GM18507 (cell line): Measurements from ENCODE around the gene FXYD3.
A peak's percentile ranks its signal among the peaks of the same experiment; 100 is the strongest.
"Not testable (repeated sequence)": the region's sequence is repeated elsewhere in the genome, so short reads cannot be mapped to it uniquely, and the experiment has no call there.

Experiments
- DNase-seq: peaks from one replicate; pipeline ENCODE4 v3.0.0; 2011; ENCODE audit warnings: low read depth; ENCODE audit not compliant: insufficient read length; ENCODE audit errors: extremely low spot score
- FAIRE-seq: peaks from 2 replicates; lab custom pipeline; 2011; peaks lifted over from hg19 to GRCh38; lab: Jason Lieb, UNC

Gene FXYD3

GRCh38 chr19:35136977-35137702 lies 21.5 kb downstream of the FXYD3 start:
- DNase-seq (no peak), FAIRE-seq (no peak)

DNA sequence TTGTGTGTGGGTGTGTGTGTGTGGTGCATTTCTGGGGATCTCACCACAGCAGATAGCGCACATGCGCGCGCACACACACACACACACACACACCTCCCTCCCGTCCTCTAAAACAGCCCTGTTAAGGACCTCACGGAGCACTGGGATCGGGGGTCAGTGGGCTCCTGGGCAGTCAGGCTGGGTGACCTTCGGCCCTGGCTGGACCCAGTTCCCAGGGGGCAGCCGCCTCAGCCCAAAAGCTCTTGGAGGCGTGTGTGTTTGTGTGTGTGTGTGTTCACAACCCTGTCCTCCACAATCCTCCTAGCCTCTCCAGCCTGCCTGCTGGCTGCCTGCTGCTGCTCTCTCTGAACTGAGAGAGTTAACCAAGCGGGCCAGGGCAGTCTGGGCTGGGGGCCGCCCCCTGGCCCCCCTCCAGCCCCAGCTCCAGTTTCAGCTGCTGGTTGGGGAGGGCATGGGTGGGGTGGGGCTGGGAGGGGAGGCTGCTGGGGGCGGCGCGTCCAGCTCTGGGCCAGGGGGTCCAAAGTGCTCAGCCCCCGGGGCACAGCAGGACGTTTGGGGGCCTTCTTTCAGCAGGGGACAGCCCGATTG lies 22.8 kb downstream of the FXYD3 start, which contains the start of gene FXYD1:
FXYD1 (plus strand) TSS at position 520 of the 588 bp plus-strand sequence. CDS start 1,256 bp downstream, outside the sequence.
- FAIRE-seq, result no peak

DNA sequence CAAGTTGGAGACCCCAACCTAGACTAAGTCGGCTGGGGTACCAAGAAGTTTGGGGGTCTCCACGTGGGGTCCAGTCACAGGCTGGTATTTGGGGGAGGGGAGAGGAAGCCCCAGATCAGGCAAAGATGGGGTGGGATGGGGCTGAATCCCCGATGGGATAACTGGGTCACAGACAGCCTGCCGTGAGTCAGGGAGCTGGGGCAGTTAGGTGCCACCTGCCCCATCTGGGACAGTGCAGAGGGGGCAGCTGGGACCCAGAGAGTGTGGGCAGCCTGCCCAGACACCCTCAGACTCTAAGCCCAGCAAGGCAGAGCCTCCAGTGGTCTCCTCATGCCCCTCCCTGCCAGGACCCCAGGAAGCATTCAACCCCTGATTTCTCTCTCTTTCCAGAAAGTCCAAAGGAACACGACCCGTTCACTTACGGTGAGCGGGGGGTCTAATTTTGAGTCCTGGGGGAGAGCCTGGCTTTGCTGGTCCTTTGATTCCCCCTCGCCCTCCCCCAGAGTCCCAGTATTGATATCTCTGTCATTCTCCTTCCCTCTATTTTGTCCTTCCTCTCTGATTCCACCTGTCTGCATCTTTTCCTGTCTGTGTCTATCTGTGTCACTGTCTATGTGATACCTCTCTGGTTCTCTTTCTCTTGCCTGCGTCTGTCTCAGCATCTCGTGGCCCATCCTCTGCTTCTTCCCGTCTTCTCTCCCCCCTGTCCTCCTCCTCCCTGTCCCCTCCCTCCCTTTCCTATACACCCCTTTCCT lies 24.8 kb downstream of the FXYD3 start:
- no peak for DNase-seq
- no peak for FAIRE-seq

More for the DNA sequence above, 22.8 kb downstream of the FXYD3 start, which contains the start of gene FXYD1:
- DNase-seq, result no peak

- DNase-seq (peak; percentile 99), FAIRE-seq (peak; percentile 81)
Observed at GRCh38 chr19:35140962-35141836, 25.6 kb downstream of the FXYD3 start.

- FAIRE-seq, result peak; percentile 46
- DNase-seq, result no peak
Observed at GRCh38 chr19:35141837-35142605, 26.4 kb downstream of the FXYD3 start.

DNA sequence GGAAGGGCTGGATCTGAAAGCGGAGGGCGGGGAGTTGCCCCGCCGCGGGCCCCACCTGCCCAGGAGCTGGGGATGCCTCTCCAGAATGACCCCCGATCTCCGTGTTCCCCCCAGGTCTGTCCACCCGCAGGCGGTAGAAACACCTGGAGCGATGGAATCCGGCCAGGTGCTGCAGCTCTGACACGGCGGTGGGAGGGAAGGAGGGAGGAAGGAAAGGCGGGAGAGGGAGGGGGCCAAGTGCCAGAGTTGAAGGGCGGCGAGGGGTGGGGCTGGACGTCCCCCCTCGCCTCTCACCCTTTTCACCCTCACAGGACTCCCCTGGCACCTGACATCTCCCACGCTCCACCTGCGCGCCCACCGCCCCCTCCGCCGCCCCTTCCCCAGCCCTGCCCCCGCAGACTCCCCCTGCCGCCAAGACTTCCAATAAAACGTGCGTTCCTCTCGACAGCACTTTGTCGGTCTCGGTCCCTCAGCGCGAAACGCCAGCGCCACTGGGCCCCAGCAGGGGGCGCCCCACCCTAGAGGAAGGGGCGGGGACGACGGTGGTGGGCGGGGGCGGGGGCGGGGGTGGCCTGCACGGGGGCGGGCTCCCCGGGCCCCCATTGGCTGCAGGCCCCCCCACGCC lies 27.1 kb downstream of the FXYD3 start:
- FAIRE-seq (peak; percentile 48), DNase-seq (no peak)

DNA sequence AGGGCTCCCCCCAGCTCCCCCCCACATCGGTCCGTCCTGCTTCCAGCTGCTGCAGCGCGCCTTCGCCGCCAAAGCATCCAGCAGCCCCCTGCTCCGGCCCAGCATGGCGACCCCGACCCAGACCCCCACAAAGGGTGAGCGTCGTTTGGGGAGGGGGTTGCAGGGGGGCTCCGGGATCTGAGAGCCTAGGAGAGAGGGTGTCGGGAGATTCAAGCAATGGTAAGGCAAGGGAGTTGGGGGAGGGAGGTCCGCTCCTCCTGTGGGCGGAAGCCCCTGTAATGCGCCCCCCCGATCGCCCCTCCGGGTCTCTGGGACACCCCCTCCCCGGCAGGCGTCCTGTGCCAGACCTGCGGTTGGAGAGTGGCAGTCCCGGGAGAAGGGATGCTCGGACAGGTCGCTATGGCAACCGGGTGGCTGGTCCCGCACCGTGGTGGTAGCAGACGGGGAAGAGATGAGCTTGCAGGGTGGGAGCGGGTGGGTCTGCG lies 27.6 kb downstream of the FXYD3 start, which contains the start of gene FXYD7:
FXYD7 (plus strand) TSS at position 25 of the 485 bp plus-strand sequence; CDS start at position 104, 79 bp downstream.
- FAIRE-seq, result no peak
- DNase-seq, result no peak

DNA sequence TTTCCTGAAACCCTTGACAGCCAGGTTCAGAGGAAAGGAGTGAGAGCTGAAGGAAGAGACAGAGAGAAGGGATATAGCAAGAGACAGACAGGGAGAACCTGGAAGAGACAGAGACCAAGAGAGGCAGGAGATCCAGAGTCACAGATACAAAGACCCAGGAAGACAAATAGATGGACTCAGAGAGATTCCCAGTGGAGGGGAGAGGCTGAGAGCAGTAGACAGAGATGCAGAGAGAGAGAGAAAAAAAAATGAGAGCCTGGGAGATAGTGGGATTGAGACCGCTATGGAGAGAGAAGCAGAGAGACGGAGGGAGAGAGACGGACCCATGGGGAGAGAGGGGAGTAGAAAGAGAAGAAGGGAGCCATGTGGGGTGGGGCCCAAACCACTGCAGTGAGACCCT lies 28.2 kb downstream of the FXYD3 start:
- no peak for FAIRE-seq
- no peak for DNase-seq

- no peak for FAIRE-seq
- no peak for DNase-seq
Observed at GRCh38 chr19:35144259-35144599, 28.6 kb downstream of the FXYD3 start.

- DNase-seq (no peak), FAIRE-seq (no peak)
Observed at GRCh38 chr19:35144600-35145436, 29.2 kb downstream of the FXYD3 start.

- no peak for DNase-seq
- FAIRE-seq, result no peak
Observed at GRCh38 chr19:35146746-35147459, 31.3 kb downstream of the FXYD3 start.

GRCh38 chr19:35149463-35149862 lies 33.8 kb downstream of the FXYD3 start:
- FAIRE-seq (no peak), DNase-seq (no peak)

GRCh38 chr19:35150445-35150844 lies 34.8 kb downstream of the FXYD3 start:
- no peak for DNase-seq
- no peak for FAIRE-seq

DNA sequence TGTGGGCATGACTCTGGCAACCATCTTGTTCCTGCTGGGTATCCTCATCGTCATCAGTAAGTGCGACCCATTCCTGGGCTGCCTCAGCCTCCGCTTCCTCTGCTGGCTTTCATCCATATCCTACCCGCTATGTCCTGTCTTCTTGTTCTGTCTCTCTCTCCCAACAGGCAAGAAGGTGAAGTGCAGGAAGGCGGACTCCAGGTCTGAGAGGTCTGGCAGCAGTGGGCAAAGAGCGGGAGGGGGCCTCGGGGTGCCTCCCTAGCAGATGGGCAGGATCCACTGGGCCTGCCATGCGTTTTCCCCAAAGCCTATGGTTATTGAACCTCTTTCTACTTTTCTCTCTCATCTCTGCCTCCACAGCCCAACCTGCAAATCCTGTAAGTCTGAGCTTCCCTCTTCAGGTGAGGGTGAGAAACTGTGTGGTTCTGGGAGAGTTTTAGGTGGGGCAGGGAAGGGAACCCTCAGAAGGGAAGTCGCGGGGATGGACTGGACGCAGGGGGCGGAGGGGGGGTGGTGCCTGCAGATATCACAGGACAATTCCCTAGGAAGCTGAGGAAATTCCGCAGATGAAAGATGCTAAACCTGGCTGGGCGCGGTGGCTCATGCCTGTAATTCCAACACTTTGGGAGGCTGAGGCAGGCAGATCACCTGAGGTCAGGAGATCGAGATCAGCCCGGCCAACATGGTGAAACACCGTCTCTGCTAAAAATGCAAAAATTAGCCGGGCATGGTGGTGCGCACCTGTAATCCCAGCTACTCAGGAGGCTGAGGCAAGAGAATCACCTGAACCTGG lies 35.8 kb downstream of the FXYD3 start:
- FAIRE-seq, result no peak
- no peak for DNase-seq

- not testable (repeated sequence) for DNase-seq, FAIRE-seq
Observed at GRCh38 chr19:35153129-35153522, 37.5 kb downstream of the FXYD3 start.
